ENCODE data around the gene SKAP2. TPM values are rescaled to one million over a fixed set of nuclear protein-coding genes. Genes with fewer than 3 reads are reported as not detected.

SKAP2 gene
- total RNA-seq, 1 experiment from 2014 or later, result 66.8 TPM

DNA sequence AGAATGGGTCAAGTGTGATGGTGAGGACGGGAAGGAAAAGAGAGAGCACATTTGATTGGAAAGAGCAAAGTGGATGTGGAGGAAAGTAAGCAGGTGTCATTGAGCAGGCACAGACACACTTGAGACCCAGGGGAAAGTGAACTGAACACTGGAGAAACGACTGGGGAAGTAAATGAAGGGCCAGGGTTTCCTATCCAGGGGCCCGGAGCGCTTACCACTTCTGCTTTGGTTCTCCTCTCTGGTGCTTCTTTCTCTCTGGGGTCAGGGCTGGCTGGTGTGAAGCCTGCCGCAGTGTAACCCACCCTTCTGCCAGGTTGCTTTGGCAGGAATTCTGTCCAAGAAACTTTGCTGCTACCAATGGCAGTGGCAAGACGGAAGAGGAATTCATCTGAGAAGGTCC, 219.3 kb downstream of the SKAP2 start:
- TF ChIP-seq TCF7L2 (IDR thresholded peaks at IDR 0.05; ENCODE audit: low read depth, low read length) (no peak), POLR2AphosphoS5 (IDR thresholded peaks at IDR 0.05; ENCODE audit: low read depth, low read length) (no peak), SIN3A (IDR thresholded peaks at IDR 0.05; ENCODE audit: borderline replicate concordance, insufficient read depth, low read depth, low read length) (no peak)
- TF ChIP-seq, protein P1, sequence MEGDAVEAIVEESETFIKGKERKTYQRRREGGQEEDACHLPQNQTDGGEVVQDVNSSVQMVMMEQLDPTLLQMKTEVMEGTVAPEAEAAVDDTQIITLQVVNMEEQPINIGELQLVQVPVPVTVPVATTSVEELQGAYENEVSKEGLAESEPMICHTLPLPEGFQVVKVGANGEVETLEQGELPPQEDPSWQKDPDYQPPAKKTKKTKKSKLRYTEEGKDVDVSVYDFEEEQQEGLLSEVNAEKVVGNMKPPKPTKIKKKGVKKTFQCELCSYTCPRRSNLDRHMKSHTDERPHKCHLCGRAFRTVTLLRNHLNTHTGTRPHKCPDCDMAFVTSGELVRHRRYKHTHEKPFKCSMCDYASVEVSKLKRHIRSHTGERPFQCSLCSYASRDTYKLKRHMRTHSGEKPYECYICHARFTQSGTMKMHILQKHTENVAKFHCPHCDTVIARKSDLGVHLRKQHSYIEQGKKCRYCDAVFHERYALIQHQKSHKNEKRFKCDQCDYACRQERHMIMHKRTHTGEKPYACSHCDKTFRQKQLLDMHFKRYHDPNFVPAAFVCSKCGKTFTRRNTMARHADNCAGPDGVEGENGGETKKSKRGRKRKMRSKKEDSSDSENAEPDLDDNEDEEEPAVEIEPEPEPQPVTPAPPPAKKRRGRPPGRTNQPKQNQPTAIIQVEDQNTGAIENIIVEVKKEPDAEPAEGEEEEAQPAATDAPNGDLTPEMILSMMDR (IDR thresholded peaks at IDR 0.05), result no peak
- TF ChIP-seq, protein P2, sequence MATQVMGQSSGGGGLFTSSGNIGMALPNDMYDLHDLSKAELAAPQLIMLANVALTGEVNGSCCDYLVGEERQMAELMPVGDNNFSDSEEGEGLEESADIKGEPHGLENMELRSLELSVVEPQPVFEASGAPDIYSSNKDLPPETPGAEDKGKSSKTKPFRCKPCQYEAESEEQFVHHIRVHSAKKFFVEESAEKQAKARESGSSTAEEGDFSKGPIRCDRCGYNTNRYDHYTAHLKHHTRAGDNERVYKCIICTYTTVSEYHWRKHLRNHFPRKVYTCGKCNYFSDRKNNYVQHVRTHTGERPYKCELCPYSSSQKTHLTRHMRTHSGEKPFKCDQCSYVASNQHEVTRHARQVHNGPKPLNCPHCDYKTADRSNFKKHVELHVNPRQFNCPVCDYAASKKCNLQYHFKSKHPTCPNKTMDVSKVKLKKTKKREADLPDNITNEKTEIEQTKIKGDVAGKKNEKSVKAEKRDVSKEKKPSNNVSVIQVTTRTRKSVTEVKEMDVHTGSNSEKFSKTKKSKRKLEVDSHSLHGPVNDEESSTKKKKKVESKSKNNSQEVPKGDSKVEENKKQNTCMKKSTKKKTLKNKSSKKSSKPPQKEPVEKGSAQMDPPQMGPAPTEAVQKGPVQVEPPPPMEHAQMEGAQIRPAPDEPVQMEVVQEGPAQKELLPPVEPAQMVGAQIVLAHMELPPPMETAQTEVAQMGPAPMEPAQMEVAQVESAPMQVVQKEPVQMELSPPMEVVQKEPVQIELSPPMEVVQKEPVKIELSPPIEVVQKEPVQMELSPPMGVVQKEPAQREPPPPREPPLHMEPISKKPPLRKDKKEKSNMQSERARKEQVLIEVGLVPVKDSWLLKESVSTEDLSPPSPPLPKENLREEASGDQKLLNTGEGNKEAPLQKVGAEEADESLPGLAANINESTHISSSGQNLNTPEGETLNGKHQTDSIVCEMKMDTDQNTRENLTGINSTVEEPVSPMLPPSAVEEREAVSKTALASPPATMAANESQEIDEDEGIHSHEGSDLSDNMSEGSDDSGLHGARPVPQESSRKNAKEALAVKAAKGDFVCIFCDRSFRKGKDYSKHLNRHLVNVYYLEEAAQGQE (IDR thresholded peaks at IDR 0.05; ENCODE audit: insufficient read depth in 1 of 2, low read depth in 2 of 2, low read length in 1 of 2), result no peak
- CTCF ChIA-PET, result no interaction called here
- H3K4me3 ChIP-seq (ENCODE audit: low read depth in 2 of 2, low read length in 2 of 2), result no peak overlapping the region
- no peaks in the 10 kb centered on the region for H3K9me3 ChIP-seq (ENCODE audit: control insufficient read depth, insufficient read depth, low read depth, low read length)
- H3K27ac ChIP-seq (ENCODE audit: low read length), result no peak overlapping the region
- in situ Hi-C loops (cut with HindIII; ENCODE audit: low pct_unique_long_range_greater_than_20kb, low sequenced_read_pairs), result no loop called here
- no TSS peak for BruUV-seq (replicated peaks)
- DNase-seq (ENCODE audit: low read depth, low spot score) (no peak), ATAC-seq (no peak)
- POLR2A ChIA-PET, result no interaction called here
- no peaks in the 10 kb centered on the region for H3K27me3 ChIP-seq (ENCODE audit: control insufficient read depth, insufficient read depth, low read length)
- no peaks in the 10 kb centered on the region for H3K36me3 ChIP-seq (ENCODE audit: control insufficient read depth, insufficient read depth, low read length)
- intact Hi-C loops (cut with micrococcal nuclease; ENCODE audit: unreplicated experiment), result no loop called here
- no peaks in the 10 kb centered on the region for H3K4me1 ChIP-seq (ENCODE audit: control insufficient read depth, insufficient read depth, low read length)

DNA sequence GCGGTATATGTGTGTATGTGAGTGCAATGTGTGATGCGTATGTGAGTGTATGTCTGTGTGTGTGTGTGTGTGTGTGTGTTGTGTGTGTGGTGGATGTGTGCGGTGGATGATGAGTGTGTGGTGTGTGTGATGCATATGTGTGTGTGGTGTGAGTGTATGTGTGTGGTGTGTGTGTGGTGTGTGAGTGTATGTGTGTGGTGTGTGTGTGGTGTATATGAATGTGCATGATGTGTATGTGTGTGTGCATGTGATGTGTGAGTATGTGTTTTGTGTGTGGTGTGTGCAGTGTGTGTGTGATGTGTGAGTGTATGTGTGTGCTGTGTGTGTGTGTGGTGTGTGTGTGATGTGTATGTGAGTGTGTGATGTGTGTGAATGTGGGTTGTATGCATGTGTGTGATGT, 222.0 kb downstream of the SKAP2 start:
- intact Hi-C loops (cut with micrococcal nuclease; ENCODE audit: unreplicated experiment) (no loop called here), in situ Hi-C loops (cut with HindIII; ENCODE audit: low pct_unique_long_range_greater_than_20kb, low sequenced_read_pairs) (no loop called here)
- no peak for DNase-seq (ENCODE audit: low read depth, low spot score)
- Histone ChIP-seq H3K36me3 (ENCODE audit: control insufficient read depth, insufficient read depth, low read length) (no peaks in the 10 kb centered on the region), H3K4me3 (ENCODE audit: low read depth in 2 of 2, low read length in 2 of 2) (no peak overlapping the region), H3K9me3 (ENCODE audit: control insufficient read depth, insufficient read depth, low read depth, low read length) (no peaks in the 10 kb centered on the region), H3K27me3 (ENCODE audit: control insufficient read depth, insufficient read depth, low read length) (no peaks in the 10 kb centered on the region), H3K4me1 (ENCODE audit: control insufficient read depth, insufficient read depth, low read length) (no peaks in the 10 kb centered on the region), H3K27ac (ENCODE audit: low read length) (no peak overlapping the region)
- TF ChIP-seq SIN3A (IDR thresholded peaks at IDR 0.05; ENCODE audit: borderline replicate concordance, insufficient read depth, low read depth, low read length), result no peak
- TF ChIP-seq, protein P2 (IDR thresholded peaks at IDR 0.05; ENCODE audit: insufficient read depth in 1 of 2, low read depth in 2 of 2, low read length in 1 of 2), result no peak
- TF ChIP-seq TCF7L2 (IDR thresholded peaks at IDR 0.05; ENCODE audit: low read depth, low read length), result no peak
- TF ChIP-seq POLR2AphosphoS5 (IDR thresholded peaks at IDR 0.05; ENCODE audit: low read depth, low read length), result no peak
- TF ChIP-seq, protein P1 (IDR thresholded peaks at IDR 0.05), result no peak
- BruUV-seq (replicated peaks), result no TSS peak
- ATAC-seq, result no peak
- POLR2A ChIA-PET, result no interaction called here
- CTCF ChIA-PET, result no interaction called here

Measured in Panc1 (cell line).